ENCODE data around the gene DPP10. TPM values are rescaled to one million over a fixed set of nuclear protein-coding genes. Genes with fewer than 3 reads are reported as not detected.

The DPP10 gene
- total and polyA plus RNA-seq, 4 donors, result 0.04 to 4.1 (median 0.48) TPM

DNA sequence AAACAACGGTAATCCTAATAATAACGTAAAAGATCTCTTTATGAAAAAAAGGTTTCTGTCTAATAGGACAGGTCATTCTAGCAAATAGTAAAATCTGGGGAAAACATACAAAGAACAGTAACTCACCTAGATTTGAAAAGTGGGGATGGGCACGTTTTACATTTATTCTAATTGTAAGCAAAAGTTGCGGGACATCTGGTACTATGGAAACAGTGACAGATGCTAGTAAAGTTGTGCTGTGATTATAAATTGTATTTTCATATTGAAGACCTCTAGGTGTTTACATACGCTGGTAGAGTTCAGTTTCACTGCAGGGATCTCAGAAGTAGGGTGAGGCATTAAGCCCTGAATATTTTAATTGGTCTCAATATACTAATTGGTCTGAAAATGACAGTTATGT lies 422.5 kb downstream of the DPP10 start:
- TF ChIP-seq YY1 (IDR thresholded peaks at IDR 0.05), result no peak
- TF ChIP-seq, protein P1, sequence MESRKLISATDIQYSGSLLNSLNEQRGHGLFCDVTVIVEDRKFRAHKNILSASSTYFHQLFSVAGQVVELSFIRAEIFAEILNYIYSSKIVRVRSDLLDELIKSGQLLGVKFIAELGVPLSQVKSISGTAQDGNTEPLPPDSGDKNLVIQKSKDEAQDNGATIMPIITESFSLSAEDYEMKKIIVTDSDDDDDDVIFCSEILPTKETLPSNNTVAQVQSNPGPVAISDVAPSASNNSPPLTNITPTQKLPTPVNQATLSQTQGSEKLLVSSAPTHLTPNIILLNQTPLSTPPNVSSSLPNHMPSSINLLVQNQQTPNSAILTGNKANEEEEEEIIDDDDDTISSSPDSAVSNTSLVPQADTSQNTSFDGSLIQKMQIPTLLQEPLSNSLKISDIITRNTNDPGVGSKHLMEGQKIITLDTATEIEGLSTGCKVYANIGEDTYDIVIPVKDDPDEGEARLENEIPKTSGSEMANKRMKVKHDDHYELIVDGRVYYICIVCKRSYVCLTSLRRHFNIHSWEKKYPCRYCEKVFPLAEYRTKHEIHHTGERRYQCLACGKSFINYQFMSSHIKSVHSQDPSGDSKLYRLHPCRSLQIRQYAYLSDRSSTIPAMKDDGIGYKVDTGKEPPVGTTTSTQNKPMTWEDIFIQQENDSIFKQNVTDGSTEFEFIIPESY (IDR thresholded peaks at IDR 0.05), result no peak
- no peak for TF ChIP-seq HNF4G (IDR thresholded peaks at IDR 0.05)
- TF ChIP-seq, protein P2, sequence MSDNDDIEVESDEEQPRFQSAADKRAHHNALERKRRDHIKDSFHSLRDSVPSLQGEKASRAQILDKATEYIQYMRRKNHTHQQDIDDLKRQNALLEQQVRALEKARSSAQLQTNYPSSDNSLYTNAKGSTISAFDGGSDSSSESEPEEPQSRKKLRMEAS (IDR thresholded peaks at IDR 0.05), result no peak
- no peak for TF ChIP-seq EGR1 (IDR thresholded peaks at IDR 0.05; ENCODE audit: low read depth in 2 of 2)
- no peak for TF ChIP-seq SP1 (IDR thresholded peaks at IDR 0.05)
- no peak for TF ChIP-seq GABPA (IDR thresholded peaks at IDR 0.05 in 1 of 2, conservative IDR thresholded peaks at IDR 0.05 in 1 of 2)
- TF ChIP-seq, protein P3, sequence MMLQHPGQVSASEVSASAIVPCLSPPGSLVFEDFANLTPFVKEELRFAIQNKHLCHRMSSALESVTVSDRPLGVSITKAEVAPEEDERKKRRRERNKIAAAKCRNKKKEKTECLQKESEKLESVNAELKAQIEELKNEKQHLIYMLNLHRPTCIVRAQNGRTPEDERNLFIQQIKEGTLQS (IDR thresholded peaks at IDR 0.05), result no peak
- no peak for TF ChIP-seq FOXA1 (IDR thresholded peaks at IDR 0.05)
- TF ChIP-seq NR2F2 (IDR thresholded peaks at IDR 0.05), result no peak
- TF ChIP-seq RAD21 (IDR thresholded peaks at IDR 0.05), result no peak
- TF ChIP-seq, protein P4, sequence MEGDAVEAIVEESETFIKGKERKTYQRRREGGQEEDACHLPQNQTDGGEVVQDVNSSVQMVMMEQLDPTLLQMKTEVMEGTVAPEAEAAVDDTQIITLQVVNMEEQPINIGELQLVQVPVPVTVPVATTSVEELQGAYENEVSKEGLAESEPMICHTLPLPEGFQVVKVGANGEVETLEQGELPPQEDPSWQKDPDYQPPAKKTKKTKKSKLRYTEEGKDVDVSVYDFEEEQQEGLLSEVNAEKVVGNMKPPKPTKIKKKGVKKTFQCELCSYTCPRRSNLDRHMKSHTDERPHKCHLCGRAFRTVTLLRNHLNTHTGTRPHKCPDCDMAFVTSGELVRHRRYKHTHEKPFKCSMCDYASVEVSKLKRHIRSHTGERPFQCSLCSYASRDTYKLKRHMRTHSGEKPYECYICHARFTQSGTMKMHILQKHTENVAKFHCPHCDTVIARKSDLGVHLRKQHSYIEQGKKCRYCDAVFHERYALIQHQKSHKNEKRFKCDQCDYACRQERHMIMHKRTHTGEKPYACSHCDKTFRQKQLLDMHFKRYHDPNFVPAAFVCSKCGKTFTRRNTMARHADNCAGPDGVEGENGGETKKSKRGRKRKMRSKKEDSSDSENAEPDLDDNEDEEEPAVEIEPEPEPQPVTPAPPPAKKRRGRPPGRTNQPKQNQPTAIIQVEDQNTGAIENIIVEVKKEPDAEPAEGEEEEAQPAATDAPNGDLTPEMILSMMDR (IDR thresholded peaks at IDR 0.05; ENCODE audit: low read depth, low read length, missing input control), result no peak
- TF ChIP-seq, protein P5, sequence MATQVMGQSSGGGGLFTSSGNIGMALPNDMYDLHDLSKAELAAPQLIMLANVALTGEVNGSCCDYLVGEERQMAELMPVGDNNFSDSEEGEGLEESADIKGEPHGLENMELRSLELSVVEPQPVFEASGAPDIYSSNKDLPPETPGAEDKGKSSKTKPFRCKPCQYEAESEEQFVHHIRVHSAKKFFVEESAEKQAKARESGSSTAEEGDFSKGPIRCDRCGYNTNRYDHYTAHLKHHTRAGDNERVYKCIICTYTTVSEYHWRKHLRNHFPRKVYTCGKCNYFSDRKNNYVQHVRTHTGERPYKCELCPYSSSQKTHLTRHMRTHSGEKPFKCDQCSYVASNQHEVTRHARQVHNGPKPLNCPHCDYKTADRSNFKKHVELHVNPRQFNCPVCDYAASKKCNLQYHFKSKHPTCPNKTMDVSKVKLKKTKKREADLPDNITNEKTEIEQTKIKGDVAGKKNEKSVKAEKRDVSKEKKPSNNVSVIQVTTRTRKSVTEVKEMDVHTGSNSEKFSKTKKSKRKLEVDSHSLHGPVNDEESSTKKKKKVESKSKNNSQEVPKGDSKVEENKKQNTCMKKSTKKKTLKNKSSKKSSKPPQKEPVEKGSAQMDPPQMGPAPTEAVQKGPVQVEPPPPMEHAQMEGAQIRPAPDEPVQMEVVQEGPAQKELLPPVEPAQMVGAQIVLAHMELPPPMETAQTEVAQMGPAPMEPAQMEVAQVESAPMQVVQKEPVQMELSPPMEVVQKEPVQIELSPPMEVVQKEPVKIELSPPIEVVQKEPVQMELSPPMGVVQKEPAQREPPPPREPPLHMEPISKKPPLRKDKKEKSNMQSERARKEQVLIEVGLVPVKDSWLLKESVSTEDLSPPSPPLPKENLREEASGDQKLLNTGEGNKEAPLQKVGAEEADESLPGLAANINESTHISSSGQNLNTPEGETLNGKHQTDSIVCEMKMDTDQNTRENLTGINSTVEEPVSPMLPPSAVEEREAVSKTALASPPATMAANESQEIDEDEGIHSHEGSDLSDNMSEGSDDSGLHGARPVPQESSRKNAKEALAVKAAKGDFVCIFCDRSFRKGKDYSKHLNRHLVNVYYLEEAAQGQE (IDR thresholded peaks at IDR 0.05), result no peak
- 71% methylated on average over 5 of the region's 5 CpGs for WGBS
- Histone ChIP-seq H3K27ac (ENCODE audit: low read depth in 1 of 2, low read length in 2 of 2) (no peak overlapping the region), H3K27me3 (ENCODE audit: control insufficient read depth in 4 of 4, insufficient read depth in 4 of 4, low read length in 3 of 4) (no peaks in the 10 kb centered on the region), H3K4me1 (ENCODE audit: control insufficient read depth in 4 of 4, insufficient read depth in 4 of 4, low read length in 3 of 4) (no peaks in the 10 kb centered on the region), H3K9me3 (ENCODE audit: control insufficient read depth in 4 of 4, low read length in 3 of 4) (no peaks in the 10 kb centered on the region), H3K4me3 (ENCODE audit: low read depth in 1 of 3, low read length in 3 of 3) (no peak overlapping the region), H3K36me3 (ENCODE audit: control insufficient read depth in 4 of 4, insufficient read depth in 3 of 4, low read depth in 1 of 4, low read length in 3 of 4) (peaks cover 0 to 1% (median 0%) of the 10 kb centered on the region in 4 donors), H3K9ac (ENCODE audit: low read depth in 1 of 2, low read length in 2 of 2) (no peak overlapping the region)
- DNase-seq (ENCODE audit: low spot score), result no peak

DNA sequence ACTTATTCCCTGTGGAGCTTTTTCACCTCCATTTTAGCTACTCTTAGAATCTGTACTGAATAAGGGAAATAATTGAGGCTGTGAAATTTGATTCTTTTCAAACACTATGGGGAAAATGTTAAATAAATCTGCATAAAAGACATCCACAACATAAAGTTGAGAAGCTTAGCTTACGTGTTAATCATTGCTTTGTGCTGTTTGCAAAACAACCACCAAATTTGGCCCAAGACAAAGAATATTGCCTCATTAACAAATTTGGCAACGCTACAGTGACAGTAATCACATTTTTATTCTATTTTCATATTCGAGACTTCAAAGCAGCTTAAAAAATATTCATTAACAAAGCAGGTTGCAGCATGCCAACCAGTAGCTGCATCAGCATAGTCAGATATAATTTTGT lies 437.6 kb downstream of the DPP10 start:
- Histone ChIP-seq H3K9ac (ENCODE audit: low read depth in 1 of 2, low read length in 2 of 2) (no peak overlapping the region), H3K4me1 (ENCODE audit: control insufficient read depth in 4 of 4, insufficient read depth in 4 of 4, low read length in 3 of 4) (no peaks in the 10 kb centered on the region), H3K27me3 (ENCODE audit: control insufficient read depth in 4 of 4, insufficient read depth in 4 of 4, low read length in 3 of 4) (no peaks in the 10 kb centered on the region), H3K27ac (ENCODE audit: low read depth in 1 of 2, low read length in 2 of 2) (no peak overlapping the region), H3K36me3 (ENCODE audit: control insufficient read depth in 4 of 4, insufficient read depth in 3 of 4, low read depth in 1 of 4, low read length in 3 of 4) (no peaks in the 10 kb centered on the region), H3K9me3 (ENCODE audit: control insufficient read depth in 4 of 4, low read length in 3 of 4) (no peaks in the 10 kb centered on the region), H3K4me3 (ENCODE audit: low read depth in 1 of 3, low read length in 3 of 3) (no peak overlapping the region)
- no peak for DNase-seq (ENCODE audit: low spot score)
- WGBS, result 49% methylated on average over 3 of the region's 3 CpGs
- TF ChIP-seq, protein P4 (IDR thresholded peaks at IDR 0.05; ENCODE audit: low read depth, low read length, missing input control), result no peak
- TF ChIP-seq, protein P1 (IDR thresholded peaks at IDR 0.05), result no peak
- no peak for TF ChIP-seq EGR1 (IDR thresholded peaks at IDR 0.05; ENCODE audit: low read depth in 2 of 2)
- no peak for TF ChIP-seq FOXA1 (IDR thresholded peaks at IDR 0.05)
- TF ChIP-seq, protein P3 (IDR thresholded peaks at IDR 0.05), result no peak
- TF ChIP-seq NR2F2 (IDR thresholded peaks at IDR 0.05), result no peak
- no peak for TF ChIP-seq RXRA (IDR thresholded peaks at IDR 0.05)
- TF ChIP-seq GABPA (IDR thresholded peaks at IDR 0.05 in 1 of 2, conservative IDR thresholded peaks at IDR 0.05 in 1 of 2), result no peak

Measured in liver (tissue), 9 donors.